Measurements from ENCODE around the gene MAP4K3. TPM values are rescaled to one million over a fixed set of nuclear protein-coding genes. Genes with fewer than 3 reads are reported as not detected.
A peak's percentile ranks its signal among the peaks of the same experiment; 100 is the strongest.
"Not testable (repeated sequence)": the region's sequence is repeated elsewhere in the genome, so short reads cannot be mapped to it uniquely, and the experiment has no call there.

Gene MAP4K3
- total and polyA plus RNA-seq, 7 donors, result 8.0 to 96.8 (median 72.1) TPM

DNA sequence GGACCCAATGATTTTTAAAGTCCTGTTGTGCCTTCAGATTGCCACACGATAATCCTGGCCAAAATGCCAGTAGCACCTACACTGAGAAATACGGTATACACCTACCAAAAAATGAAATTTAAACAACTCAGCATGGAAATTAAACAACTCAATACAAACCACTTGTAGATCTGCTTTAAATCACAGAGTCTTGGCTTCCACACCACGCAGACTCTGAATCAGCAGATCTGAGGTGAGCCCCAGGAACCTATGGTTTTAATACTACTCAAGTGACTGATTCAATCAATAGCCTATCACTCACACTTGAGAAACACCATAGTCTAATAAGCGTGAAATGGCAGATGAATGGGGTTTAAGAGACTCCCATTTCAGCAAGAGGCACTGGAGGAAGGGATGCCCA, 46.9 kb downstream of the MAP4K3 start:
- 89 to 93% methylated on average over 4 of the region's 4 CpGs for whole genome bisulfite sequencing, 2 donors
- Histone ChIP-seq H3K27ac (peak overlapping the region in 3 of 4 donors; percentile 52 to 56 (median 53)), H3K27me3 (no peaks in the 10 kb centered on the region), H3K4me1 (peaks cover 0 to 69% (median 58%) of the 10 kb centered on the region in 4 donors), H3K4me3 (no peak overlapping the region), H3K9me3 (no peaks in the 10 kb centered on the region), H3K36me3 (no peaks in the 10 kb centered on the region)
- DNase-seq, result no peak
- intact Hi-C loops (cut with DNase I), result no loop called here
- TF ChIP-seq, protein P1, sequence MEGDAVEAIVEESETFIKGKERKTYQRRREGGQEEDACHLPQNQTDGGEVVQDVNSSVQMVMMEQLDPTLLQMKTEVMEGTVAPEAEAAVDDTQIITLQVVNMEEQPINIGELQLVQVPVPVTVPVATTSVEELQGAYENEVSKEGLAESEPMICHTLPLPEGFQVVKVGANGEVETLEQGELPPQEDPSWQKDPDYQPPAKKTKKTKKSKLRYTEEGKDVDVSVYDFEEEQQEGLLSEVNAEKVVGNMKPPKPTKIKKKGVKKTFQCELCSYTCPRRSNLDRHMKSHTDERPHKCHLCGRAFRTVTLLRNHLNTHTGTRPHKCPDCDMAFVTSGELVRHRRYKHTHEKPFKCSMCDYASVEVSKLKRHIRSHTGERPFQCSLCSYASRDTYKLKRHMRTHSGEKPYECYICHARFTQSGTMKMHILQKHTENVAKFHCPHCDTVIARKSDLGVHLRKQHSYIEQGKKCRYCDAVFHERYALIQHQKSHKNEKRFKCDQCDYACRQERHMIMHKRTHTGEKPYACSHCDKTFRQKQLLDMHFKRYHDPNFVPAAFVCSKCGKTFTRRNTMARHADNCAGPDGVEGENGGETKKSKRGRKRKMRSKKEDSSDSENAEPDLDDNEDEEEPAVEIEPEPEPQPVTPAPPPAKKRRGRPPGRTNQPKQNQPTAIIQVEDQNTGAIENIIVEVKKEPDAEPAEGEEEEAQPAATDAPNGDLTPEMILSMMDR (IDR thresholded peaks at IDR 0.05), result no peak
- TF ChIP-seq EP300 (IDR thresholded peaks at IDR 0.05) (no peak), POLR2AphosphoS5 (IDR thresholded peaks at IDR 0.05) (peak in 2 of 4 donors; percentile 44 to 61)

DNA sequence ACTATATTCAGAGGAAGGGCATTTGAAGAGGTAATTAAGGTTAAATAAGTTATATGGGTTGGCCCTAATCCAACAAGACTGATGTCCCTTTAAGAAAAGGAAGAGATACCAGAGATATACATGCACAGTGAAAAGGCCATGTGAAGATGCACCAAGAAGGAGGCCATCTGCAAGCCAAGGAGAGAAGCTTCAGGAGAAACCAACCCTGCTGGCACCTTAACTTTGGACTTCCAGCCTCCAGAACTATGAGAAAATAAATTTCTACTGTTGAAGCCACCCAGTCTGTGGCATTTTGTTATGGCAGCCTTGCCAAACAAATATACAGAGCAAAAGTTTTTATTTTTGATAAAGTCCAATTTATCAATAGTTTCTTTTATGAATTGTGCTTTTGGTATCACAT, 51.0 kb downstream of the MAP4K3 start:
- DNase-seq, result no peak
- peaks cover 0 to 65% (median 59%) of the 10 kb centered on the region in 4 donors for H3K4me1 ChIP-seq
- intact Hi-C loops (cut with DNase I), result no loop called here

DNA sequence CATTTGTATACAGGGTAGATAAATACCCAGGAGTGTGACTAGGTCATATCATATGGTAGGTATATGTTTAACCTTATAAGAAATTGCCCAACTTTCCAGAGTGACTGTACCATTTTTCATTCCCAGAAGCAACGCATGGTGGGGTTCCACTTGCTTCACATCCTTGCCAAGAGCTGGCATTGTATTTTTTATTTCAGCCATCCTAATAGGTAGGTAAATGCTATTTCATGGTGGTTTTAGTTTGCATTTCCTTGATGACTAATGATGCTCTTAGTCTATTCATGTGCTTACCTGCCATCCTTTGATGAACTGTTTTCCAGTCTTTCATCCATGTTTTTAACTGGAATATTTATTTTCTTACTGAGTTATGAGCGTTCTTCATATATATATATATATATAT, 51.9 kb downstream of the MAP4K3 start:
- Histone ChIP-seq H3K27ac (no peak overlapping the region), H3K27me3 (no peaks in the 10 kb centered on the region), H3K36me3 (no peaks in the 10 kb centered on the region), H3K4me1 (peaks cover 0 to 71% (median 61%) of the 10 kb centered on the region in 4 donors), H3K4me3 (no peak overlapping the region), H3K9me3 (no peaks in the 10 kb centered on the region)
- WGBS, 2 donors, result 95 to 96% methylated on average over 2 of the region's 2 CpGs
- TF ChIP-seq EP300 (IDR thresholded peaks at IDR 0.05) (no peak), POLR2A (IDR thresholded peaks at IDR 0.05) (no peak), POLR2AphosphoS5 (IDR thresholded peaks at IDR 0.05) (no peak)
- TF ChIP-seq, protein P1 (IDR thresholded peaks at IDR 0.05), result no peak
- intact Hi-C loops (cut with DNase I), result no loop called here
- no peak for DNase-seq

More for the DNA sequence above, 51.0 kb downstream of the MAP4K3 start:
- no peaks in the 10 kb centered on the region for H3K36me3 ChIP-seq
- H3K9me3 ChIP-seq, result no peaks in the 10 kb centered on the region
- no peak overlapping the region for H3K27ac ChIP-seq
- H3K27me3 ChIP-seq, result no peaks in the 10 kb centered on the region
- no peak overlapping the region for H3K4me3 ChIP-seq
- no peak for TF ChIP-seq POLR2AphosphoS5 (IDR thresholded peaks at IDR 0.05)

DNA sequence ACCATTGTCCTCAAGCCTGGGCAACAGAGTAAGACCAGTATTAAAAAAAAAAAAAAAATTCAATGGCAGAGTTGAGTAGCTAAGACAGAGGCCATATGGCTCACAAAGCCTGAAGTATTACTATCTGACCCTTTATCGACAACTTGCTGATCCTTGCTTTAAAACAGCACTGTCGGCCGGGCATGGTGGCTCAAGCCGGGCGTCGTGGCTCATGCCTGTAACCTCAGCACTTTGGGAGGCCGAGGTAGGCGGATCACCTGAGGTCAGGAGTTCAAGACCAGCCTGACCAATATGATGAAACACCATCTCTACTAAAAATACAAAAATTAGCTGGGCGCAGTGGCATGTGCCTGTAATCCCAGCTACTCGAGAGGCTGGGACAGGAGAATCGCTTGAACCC, 53.0 kb downstream of the MAP4K3 start:
- H3K4me3 ChIP-seq, DNase-seq, H3K9me3 ChIP-seq, H3K36me3 ChIP-seq, H3K27ac ChIP-seq, H3K27me3 ChIP-seq: not testable (repeated sequence)
- intact Hi-C loops (cut with DNase I), result loop anchor here (5.0 kb wide), 1 partner anchor 128 kb away; no protein-coding TSS in a partner anchor
- peaks cover 0 to 70% (median 58%) of the 10 kb centered on the region in 4 donors for H3K4me1 ChIP-seq
- 97 to 98% methylated on average over 11 of the region's 11 CpGs for WGBS, 2 donors

DNA sequence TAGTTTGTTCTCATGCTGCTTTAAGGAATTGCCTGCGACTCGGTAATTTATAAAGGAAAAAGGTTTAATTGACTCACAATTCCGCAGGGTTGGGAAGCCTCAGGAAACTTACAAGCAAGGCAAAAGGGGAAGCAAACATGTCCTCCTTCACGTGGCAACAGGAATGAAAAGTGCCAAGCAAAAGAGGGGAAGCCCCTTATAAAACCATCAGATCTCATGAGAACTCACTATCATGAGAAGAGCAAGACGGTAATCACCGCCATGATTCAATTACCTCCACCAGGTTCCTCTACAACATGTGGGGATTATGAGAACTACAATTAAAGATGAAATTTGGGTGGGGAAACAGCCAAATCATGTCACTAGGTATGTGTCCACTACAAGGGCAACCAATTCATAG, 53.9 kb downstream of the MAP4K3 start:
- intact Hi-C loops (cut with DNase I), result loop anchor here (5.0 kb wide), 1 partner anchor 129 kb away; no protein-coding TSS in a partner anchor
- Histone ChIP-seq H3K27me3 (no peaks in the 10 kb centered on the region), H3K9me3 (no peaks in the 10 kb centered on the region), H3K4me3 (no peak overlapping the region), H3K36me3 (no peaks in the 10 kb centered on the region), H3K4me1 (peaks cover 0 to 70% (median 53%) of the 10 kb centered on the region in 4 donors), H3K27ac (no peak overlapping the region)
- 89 to 94% methylated on average over 6 of the region's 6 CpGs for WGBS, 2 donors
- TF ChIP-seq POLR2AphosphoS5 (IDR thresholded peaks at IDR 0.05) (no peak), POLR2A (IDR thresholded peaks at IDR 0.05) (no peak), EP300 (IDR thresholded peaks at IDR 0.05) (no peak)
- TF ChIP-seq, protein P1 (IDR thresholded peaks at IDR 0.05), result no peak
- DNase-seq, result no peak

DNA sequence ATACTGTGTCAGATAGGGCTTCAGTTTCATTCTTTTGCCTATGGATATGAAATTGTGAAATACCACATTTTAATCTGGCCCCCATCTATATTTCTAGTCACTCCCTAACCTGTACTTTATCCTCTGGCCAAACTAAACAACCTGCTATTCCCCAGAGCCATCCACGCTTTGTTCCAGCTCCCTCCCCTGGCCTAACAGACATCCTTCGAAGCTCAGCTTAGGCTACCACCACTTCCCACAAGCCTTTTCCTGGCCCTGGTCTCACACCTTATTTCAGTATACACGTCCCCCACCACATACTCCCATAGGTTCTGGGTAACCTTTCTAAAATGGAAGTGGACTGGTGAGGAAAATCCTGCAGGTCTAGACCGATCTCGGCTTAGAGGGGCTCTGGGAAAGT, 55.4 kb downstream of the MAP4K3 start:
- H3K9me3 ChIP-seq, result no peaks in the 10 kb centered on the region
- intact Hi-C loops (cut with DNase I), result loop anchor here (5.0 kb wide), 1 partner anchor 131 kb away; no protein-coding TSS in a partner anchor
- DNase-seq, result no peak

More for the DNA sequence above, 55.4 kb downstream of the MAP4K3 start:
- 70 to 87% methylated on average over 5 of the region's 5 CpGs for WGBS, 2 donors
- Histone ChIP-seq H3K27ac (peak overlapping the region in 2 of 4 donors; percentile 66 to 74), H3K4me3 (no peak overlapping the region), H3K4me1 (peaks cover 0 to 57% (median 41%) of the 10 kb centered on the region in 4 donors), H3K27me3 (no peaks in the 10 kb centered on the region), H3K36me3 (no peaks in the 10 kb centered on the region)
- TF ChIP-seq, protein P1 (IDR thresholded peaks at IDR 0.05), result no peak
- TF ChIP-seq POLR2A (IDR thresholded peaks at IDR 0.05) (no peak), EP300 (IDR thresholded peaks at IDR 0.05) (no peak), POLR2AphosphoS5 (IDR thresholded peaks at IDR 0.05) (no peak)
